GM19467 (cell line): ENCODE results near the gene GIMAP7.
"Not testable (repeated sequence)": the region's sequence is repeated elsewhere in the genome, so short reads cannot be mapped to it uniquely, and the experiment has no call there.

Experiments
- ATAC-seq: cut with Tn5 transposase; IDR thresholded peaks from one replicate; pipeline ENCODE4 v1.9.1; 2021; ENCODE audit warnings: mild to moderate bottlenecking, moderate library complexity; ENCODE audit not compliant: unreplicated experiment

Gene GIMAP7

GRCh38 chr7:150514748-150515222 lies at the start of gene GIMAP7:
GIMAP7 (plus strand) TSS chr7:150514872; CDS start chr7:150519975, 5,103 bp downstream.
- no peak for ATAC-seq

DNA sequence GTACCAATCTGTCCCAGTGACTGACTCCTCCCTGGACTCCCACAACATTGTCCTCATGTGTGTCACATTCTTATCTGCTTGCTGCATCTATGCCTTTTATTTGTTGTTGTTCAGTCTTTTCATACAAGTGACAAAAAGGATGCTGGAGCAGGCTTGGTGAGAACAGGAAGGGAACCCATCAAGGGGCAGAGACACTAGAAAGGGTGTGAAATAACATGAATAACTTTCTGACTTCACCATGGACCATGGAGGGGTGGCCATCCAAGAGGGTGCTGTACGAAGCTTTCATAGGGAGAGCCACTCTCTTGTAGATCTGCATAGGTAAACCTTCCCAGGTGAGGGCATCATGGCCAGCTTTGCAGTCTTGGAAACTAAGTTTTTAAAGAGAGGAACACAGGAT lies 49.7 kb upstream of the GIMAP7 start:
- no peak for ATAC-seq

- no peak for ATAC-seq
These were observed 49.3 kb upstream of the GIMAP7 start for GRCh38 chr7:150465414-150465813.

GRCh38 chr7:150466477-150466876 lies 48.2 kb upstream of the GIMAP7 start:
- no peak for ATAC-seq

- ATAC-seq = no peak
These were observed 46.4 kb upstream of the GIMAP7 start for GRCh38 chr7:150468241-150468640.

- ATAC-seq = no peak
These were observed 42.8 kb upstream of the GIMAP7 start for GRCh38 chr7:150471886-150472285.

GRCh38 chr7:150473902-150474301 lies 40.8 kb upstream of the GIMAP7 start:
- no peak for ATAC-seq

GRCh38 chr7:150476285-150476684 lies 38.4 kb upstream of the GIMAP7 start:
- no peak for ATAC-seq

GRCh38 chr7:150476819-150477631 lies 37.6 kb upstream of the GIMAP7 start:
- ATAC-seq = no peak

DNA sequence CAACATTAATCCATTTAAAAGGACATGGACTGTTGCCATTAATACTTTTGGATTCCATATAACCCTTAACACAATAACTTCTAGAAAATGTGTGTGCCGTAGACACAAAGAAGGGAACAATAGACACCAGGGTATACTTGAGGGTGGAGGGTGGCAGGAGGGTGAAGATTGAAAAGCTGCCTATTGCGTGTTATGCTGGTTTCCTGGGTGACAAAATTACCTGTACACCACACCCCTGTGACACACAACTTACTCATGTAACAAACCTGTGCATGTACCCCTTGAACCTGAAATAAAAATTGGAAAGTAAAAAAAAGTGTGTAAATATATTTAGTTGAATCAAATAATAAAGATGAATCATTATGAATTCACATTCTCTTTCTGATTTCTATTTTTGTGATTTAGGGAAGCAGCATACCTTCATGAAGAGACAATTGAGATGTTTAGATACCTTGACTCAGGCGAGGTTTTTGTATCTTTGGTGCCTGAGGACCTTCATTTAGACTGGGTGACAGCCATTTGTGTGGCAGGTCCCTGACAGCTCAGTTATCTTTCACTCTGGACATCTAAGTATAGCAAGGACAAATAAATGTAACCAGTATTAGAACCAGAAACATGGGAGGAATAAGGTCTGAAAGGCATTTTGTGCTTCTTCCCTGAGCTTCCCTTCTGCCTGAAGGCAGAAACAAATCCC lies 35.5 kb upstream of the GIMAP7 start:
- ATAC-seq = no peak

GRCh38 chr7:150481186-150481920 lies 33.3 kb upstream of the GIMAP7 start:
- ATAC-seq = no peak

DNA sequence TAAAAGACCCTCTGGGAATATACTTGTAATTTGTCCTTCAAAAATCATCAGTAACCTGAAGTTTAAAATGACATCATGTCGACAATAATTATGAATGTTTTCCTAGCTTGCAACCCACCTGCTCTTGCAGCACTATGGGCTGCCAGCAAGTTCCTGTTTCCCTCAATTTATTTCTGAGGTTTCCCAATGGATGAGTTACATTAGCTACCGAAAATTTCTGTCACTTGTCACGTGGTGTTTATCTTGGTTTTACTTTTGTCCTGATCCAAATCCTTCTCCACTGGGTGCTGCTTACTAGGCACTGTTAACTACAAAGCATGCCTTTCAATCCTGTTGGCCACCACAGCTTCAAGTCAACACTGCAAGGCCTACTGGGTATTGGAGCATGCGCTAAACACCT lies 32.8 kb upstream of the GIMAP7 start:
- no peak for ATAC-seq

GRCh38 chr7:150483514-150483913 lies 31.2 kb upstream of the GIMAP7 start:
- not testable (repeated sequence) for ATAC-seq

GRCh38 chr7:150484071-150484470 lies 30.6 kb upstream of the GIMAP7 start:
- ATAC-seq = not testable (repeated sequence)

DNA sequence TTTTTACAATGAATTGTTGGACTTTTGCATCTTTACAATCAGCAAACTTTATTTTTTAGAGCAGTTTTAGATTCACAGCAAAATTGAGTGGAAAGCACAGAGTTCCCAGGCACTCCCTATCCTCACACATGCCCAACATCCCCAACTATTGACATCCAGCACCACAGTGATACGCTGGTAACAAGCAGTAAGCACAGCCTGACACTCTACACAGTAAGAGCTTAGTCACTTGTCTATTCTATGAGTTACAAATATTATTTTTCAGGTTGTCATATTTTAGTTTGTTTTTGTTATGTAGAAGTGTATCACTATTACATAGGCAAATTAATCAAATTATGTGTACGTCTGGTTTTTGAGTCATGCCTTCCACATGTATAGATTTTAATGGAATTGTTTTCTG lies 27.0 kb upstream of the GIMAP7 start:
- no peak for ATAC-seq

DNA sequence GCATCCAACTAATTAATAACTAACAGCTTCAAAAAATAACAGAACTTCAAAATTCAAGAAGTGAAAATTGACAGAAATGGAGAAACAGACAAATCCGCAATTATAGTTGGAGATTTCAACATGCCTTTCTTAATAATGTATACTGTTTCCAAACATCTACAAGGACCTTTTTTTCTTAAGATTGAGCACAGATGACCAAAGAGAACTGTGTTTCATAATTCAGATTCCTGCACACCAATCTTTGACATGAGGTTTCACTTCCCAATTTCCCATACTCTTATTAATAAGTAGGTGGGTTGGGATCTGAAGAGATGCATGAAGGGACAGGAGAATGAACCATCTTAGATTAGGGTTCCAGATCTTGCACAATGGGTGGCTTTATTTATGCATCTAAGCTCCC lies 24.9 kb upstream of the GIMAP7 start:
- no peak for ATAC-seq

GRCh38 chr7:150493442-150493841 lies 21.2 kb upstream of the GIMAP7 start:
- ATAC-seq = not testable (repeated sequence)

GRCh38 chr7:150502519-150502918 lies 12.2 kb upstream of the GIMAP7 start:
- no peak for ATAC-seq

DNA sequence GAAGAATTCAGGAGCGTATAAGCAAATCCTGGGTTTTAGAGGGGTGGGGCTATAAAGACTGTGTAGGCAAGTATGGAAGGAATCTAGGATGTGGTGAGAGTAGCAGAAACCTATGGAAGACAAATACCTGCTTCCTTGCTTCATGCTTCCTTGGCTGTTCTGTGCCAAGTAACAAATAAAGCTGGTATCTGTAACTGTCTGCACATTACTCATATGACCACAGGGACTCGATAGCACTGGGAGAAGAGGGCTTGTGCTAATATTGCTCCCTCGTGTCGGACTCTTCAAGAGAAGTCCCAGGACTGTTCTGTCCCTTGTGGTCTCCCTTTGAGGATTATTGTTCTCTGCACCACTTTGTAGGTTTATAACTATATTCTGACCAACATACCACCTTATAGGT lies 11.5 kb upstream of the GIMAP7 start:
- ATAC-seq = no peak

DNA sequence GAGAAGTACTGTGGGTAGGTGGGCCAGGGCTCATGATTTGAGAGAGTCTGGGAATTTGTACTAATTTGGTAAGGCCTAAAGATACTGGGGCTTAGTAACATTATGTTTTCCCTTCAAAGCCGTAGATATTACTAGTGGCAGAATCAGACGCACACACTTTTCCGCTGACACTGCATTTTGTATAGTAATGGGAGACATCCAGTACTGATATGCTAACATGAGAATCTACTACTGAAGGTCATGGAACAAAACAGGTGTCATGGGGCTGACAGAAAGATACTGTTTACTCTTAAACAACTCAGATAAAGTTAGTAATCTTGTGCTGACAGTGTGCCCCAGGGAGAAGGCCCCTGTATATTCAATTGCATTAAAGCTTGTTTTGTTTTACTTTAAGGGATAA lies 11.1 kb upstream of the GIMAP7 start:
- ATAC-seq = no peak

DNA sequence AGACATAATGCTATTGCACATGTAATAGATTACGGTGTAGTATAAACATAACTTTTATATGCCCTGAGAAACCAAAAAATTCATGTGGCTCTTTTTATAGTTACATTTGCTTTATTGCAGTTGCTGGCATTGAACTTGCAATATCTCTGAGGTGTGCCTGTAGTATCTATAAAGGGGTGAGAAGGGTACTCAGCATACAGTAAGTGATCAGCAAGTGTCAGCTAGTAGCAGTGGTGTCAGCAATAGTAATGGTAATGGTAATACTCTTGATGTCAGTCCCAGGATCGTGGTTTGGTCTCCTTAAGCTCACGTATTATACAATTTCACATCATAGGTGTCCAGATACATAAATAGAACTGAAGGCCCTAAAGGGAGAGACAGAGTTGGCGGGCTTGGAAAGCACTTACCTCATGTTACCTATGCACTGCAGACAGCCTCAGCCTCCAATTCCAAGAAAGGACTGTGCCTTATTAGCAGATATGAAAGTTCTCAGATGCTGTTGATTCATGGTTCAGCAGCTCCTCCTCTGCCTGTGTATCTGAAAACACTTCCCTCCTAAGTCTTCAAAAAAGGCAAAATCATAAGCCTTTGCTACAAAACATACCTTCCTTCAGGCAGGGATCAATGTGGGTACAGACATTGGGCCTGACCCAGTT lies 6.6 kb upstream of the GIMAP7 start:
- no peak for ATAC-seq
